Measurements from ENCODE around the gene TMEM187.
A peak's percentile ranks its signal among the peaks of the same experiment; 100 is the strongest.

- TF ChIP-seq EZH2 (IDR thresholded peaks at IDR 0.05; ENCODE audit: borderline replicate concordance, low read depth, low read length, severe bottlenecking) (no peak), CTCF (IDR thresholded peaks at IDR 0.05; ENCODE audit: borderline replicate concordance, extremely low read depth, low read length, poor library complexity, severe bottlenecking) (peak; percentile 8)
Observed at GRCh38 chrX:153969125-153969903, 3.2 kb upstream of the TMEM187 start.

All from DND-41 (cell line).